Posterior vena cava (tissue), 2 donors: ENCODE measurements around the gene CPT1A. TPM values are rescaled to one million over a fixed set of nuclear protein-coding genes. Genes with fewer than 3 reads are reported as not detected.

ENCODE experiments used
- DNase-seq: peaks from one replicate; pipeline ENCODE4 v3.0.0-alpha.2; 2020; ENCODE audit warnings: low spot score
- intact Hi-C, 2 donors: fragments of 100-400 bp; cut with DNase I; formaldehyde crosslinking; loops; one replicate each; pipeline versions ENCODE4 v1.14.1 to v1.14.2; 2022 to 2023
- total RNA-seq, 2 donors: library from RNA; stranded (reverse); fragmentation: NEBNext Ultra II Directional; extraction: Animal tissue kit (Norgen Biotek cat#: 25700); gene quantifications; one replicate each; pipeline ENCODE4 v1.2.1, GENCODE V29; 2021
- donor health status: DM: yes; HTN: yes; CAD: no.
- donor health status: DM: yes; HTN: yes; CAD: no.

CPT1A gene
- total RNA-seq, 2 donors from 2014 or later, result 62.3 to 127 TPM

- intact Hi-C loops, result no loop called here
- peak; percentile 15 for DNase-seq
Observed at GRCh38 chr11:68773521-68774193, 68.1 kb downstream of the CPT1A start.

GRCh38 chr11:68772936-68773335 lies 68.8 kb downstream of the CPT1A start:
- peak; percentile 51 for DNase-seq
- intact Hi-C loops, result no loop called here

GRCh38 chr11:68770781-68771180 lies 70.9 kb downstream of the CPT1A start:
- peak; percentile 59 for DNase-seq
- intact Hi-C loops, result no loop called here

GRCh38 chr11:68767672-68768071 lies 74.0 kb downstream of the CPT1A start:
- peak; percentile 41 for DNase-seq
- intact Hi-C loops, result no loop called here

- intact Hi-C loops, result no loop called here
- peak; percentile 58 for DNase-seq
Observed at GRCh38 chr11:68766786-68767185, 74.9 kb downstream of the CPT1A start.

GRCh38 chr11:68764746-68765145 lies 77.0 kb downstream of the CPT1A start:
- DNase-seq, result no peak

GRCh38 chr11:68763926-68764657 lies 77.6 kb downstream of the CPT1A start:
- intact Hi-C loops, result no loop called here
- DNase-seq, result peak; percentile 19

More at GRCh38 chr11:68764746-68765145, 77.0 kb downstream of the CPT1A start:
- intact Hi-C loops, result no loop called here

GRCh38 chr11:68763181-68763721 lies 78.5 kb downstream of the CPT1A start:
- peak; percentile 56 for DNase-seq
- intact Hi-C loops, result no loop called here

- DNase-seq, result no peak
- intact Hi-C loops, result no loop called here
Observed at GRCh38 chr11:68762481-68762880, 79.2 kb downstream of the CPT1A start.

GRCh38 chr11:68761801-68762200 lies 79.9 kb downstream of the CPT1A start:
- intact Hi-C loops, result no loop called here
- DNase-seq, result no peak

- intact Hi-C loops, result no loop called here
- DNase-seq, result no peak
Observed at GRCh38 chr11:68759991-68760390, 81.7 kb downstream of the CPT1A start.

- intact Hi-C loops, result no loop called here
- no peak for DNase-seq
Observed at GRCh38 chr11:68757711-68758110, 84.0 kb downstream of the CPT1A start.

- no peak for DNase-seq
- intact Hi-C loops, result no loop called here
Observed at GRCh38 chr11:68756171-68756766, 85.4 kb downstream of the CPT1A start.

- intact Hi-C loops, result no loop called here
- no peak for DNase-seq
Observed at GRCh38 chr11:68753300-68753699, 88.4 kb downstream of the CPT1A start.

GRCh38 chr11:68751331-68751856 lies 90.3 kb downstream of the CPT1A start, which contains the start of gene TESMIN:
TSS of gene TESMIN (minus strand) at chr11:68751520. CDS start at chr11:68750660, 860 bp downstream.
- intact Hi-C loops, result no loop called here
- peak; percentile 96 for DNase-seq

GRCh38 chr11:68751004-68751325 lies 90.8 kb downstream of the CPT1A start:
- DNase-seq, result no peak
- intact Hi-C loops, result no loop called here

GRCh38 chr11:68750195-68751003 lies 91.3 kb downstream of the CPT1A start:
- intact Hi-C loops, result no loop called here

GRCh38 chr11:68749229-68750123 lies 92.2 kb downstream of the CPT1A start:
- DNase-seq, result no peak
- intact Hi-C loops, result no loop called here

More at GRCh38 chr11:68750195-68751003, 91.3 kb downstream of the CPT1A start:
- DNase-seq, result no peak
